IMR-90 (cell line): Measurements from ENCODE around the gene LMOD1.

Experiments used
- BHLHE40 ChIP-seq: fragments of 150-350 bp; IDR thresholded peaks from 2 replicates; pipeline ENCODE4 v1.6.1; 2016; ENCODE audit warnings: mild to moderate bottlenecking, low read depth, low read length
- CEBPB ChIP-seq: IDR thresholded peaks from 2 replicates; pipeline ENCODE4 v1.6.1; 2012; ENCODE audit warnings: low read depth, low read length, improper control_type of control experiment
- CTCF ChIP-seq: conservative IDR thresholded peaks from 2 replicates; pipeline ENCODE4 v1.5.1; 2012; ENCODE audit warnings: mild to moderate bottlenecking, low read depth, low read length, improper control_type of control experiment
- FOS ChIP-seq: fragments of 150-350 bp; IDR thresholded peaks from 2 replicates; pipeline ENCODE4 v1.6.1; 2016; ENCODE audit warnings: low read depth, low read length
- MAFK ChIP-seq: IDR thresholded peaks from 2 replicates; pipeline ENCODE4 v1.6.1; 2012; ENCODE audit warnings: low read depth, low read length, improper control_type of control experiment
- MAZ ChIP-seq: IDR thresholded peaks from 2 replicates; pipeline ENCODE4 v1.6.1; 2012; ENCODE audit warnings: low read depth, mild to moderate bottlenecking, low read length, improper control_type of control experiment, moderate library complexity, borderline replicate concordance
- NFE2L2 ChIP-seq: fragments of 150-350 bp; IDR thresholded peaks from 2 replicates; pipeline ENCODE4 v1.6.1; 2016; ENCODE audit warnings: low read depth, mild to moderate bottlenecking, low read length
- POLR2A ChIP-seq: IDR thresholded peaks from 2 replicates; pipeline ENCODE4 v1.6.1; 2012; ENCODE audit warnings: mild to moderate bottlenecking, low read depth, low read length
- RAD21 ChIP-seq: IDR thresholded peaks from 2 replicates; pipeline ENCODE4 v1.6.1; 2012; ENCODE audit warnings: low read length, improper control_type of control experiment
- RCOR1 ChIP-seq: IDR thresholded peaks from 2 replicates; pipeline ENCODE4 v1.6.1; 2012; ENCODE audit warnings: mild to moderate bottlenecking, low read length, improper control_type of control experiment; ENCODE audit not compliant: insufficient replicate concordance
- RFX5 ChIP-seq: IDR thresholded peaks from 2 replicates; pipeline ENCODE4 v1.8.0; 2012; ENCODE audit warnings: low read depth, mild to moderate bottlenecking, low read length, moderate library complexity
- SMC3 ChIP-seq: fragments of 150-350 bp; IDR thresholded peaks from 2 replicates; pipeline ENCODE4 v1.6.1; 2016; ENCODE audit warnings: low read depth, mild to moderate bottlenecking, antibody characterized with exemption, low read length, moderate library complexity
- USF2 ChIP-seq: fragments of 150-350 bp; IDR thresholded peaks from 2 replicates; pipeline ENCODE4 v1.6.1; 2017; ENCODE audit warnings: mild to moderate bottlenecking, antibody characterized with exemption, low read length, low read depth
- TF ChIP-seq, protein P1 (sequence below): fragments of 150-350 bp; IDR thresholded peaks from 2 replicates; pipeline ENCODE4 v1.6.1; 2016; ENCODE audit warnings: low read depth, mild to moderate bottlenecking, low read length, moderate library complexity, borderline replicate concordance

DNA sequence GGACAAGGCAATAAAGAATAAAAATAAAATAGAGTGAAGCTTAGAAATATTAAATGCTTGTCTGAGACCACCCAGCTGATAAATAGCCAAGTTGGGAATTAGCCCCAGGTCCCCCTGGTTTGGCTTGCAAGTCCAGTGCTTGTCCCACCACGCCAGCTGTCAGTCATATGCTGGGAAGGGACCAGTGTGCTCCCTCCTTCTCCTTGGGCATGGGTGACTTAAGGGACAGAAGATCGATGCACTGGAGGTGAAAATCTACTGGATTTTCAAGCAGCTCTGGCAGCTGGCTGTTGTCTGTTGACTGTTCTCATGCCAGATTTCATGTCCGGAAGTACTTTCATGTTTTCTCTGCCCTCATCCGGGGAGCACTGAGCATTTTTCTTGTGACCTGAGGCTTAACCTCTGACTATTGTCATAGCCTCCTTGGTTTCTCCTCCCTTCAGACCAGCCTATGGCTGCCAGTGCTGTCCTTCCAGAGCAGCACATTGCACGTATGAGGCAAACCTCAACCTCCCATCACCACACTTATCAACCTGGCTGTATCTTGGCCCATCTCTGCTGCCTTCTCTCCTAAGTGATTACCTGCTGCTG is 12.4 kb downstream of the LMOD1 start:
- TF ChIP-seq POLR2A (no peak), MAFK (no peak), CTCF (no peak), RCOR1 (no peak), BHLHE40 (no peak), RAD21 (no peak), USF2 (no peak), SMC3 (no peak), NFE2L2 (no peak), RFX5 (no peak), FOS (no peak), CEBPB (no peak), MAZ (no peak)
- TF ChIP-seq, protein P1, sequence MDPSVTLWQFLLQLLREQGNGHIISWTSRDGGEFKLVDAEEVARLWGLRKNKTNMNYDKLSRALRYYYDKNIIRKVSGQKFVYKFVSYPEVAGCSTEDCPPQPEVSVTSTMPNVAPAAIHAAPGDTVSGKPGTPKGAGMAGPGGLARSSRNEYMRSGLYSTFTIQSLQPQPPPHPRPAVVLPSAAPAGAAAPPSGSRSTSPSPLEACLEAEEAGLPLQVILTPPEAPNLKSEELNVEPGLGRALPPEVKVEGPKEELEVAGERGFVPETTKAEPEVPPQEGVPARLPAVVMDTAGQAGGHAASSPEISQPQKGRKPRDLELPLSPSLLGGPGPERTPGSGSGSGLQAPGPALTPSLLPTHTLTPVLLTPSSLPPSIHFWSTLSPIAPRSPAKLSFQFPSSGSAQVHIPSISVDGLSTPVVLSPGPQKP, result no peak
